GM23338 (cell line): ENCODE results near the gene PRKCH. TPM values are rescaled to one million over a fixed set of nuclear protein-coding genes. Genes with fewer than 3 reads are reported as not detected.

Experiments used
- ATAC-seq: fragments of 200-7000 bp; cut with Tn5 transposase; 3 replicates; pipeline ENCODE4 v1.9.1; 2020
- DNase-seq: peaks from one replicate; pipeline ENCODE4 v3.0.0-alpha.2; 2015; ENCODE audit warnings: low spot score
- H2AFZ ChIP-seq: fragments of 200-600 bp; sonication (generic); 2 replicates; pipeline ENCODE4 v1.8.0; 2016; ENCODE audit warnings: antibody characterized with exemption, mild to moderate bottlenecking, moderate library complexity
- H3F3A ChIP-seq: fragments of 200-600 bp; sonication (generic); replicated peaks from 2 replicates; pipeline ENCODE4 v1.8.0; 2017; ENCODE audit warnings: antibody characterized with exemption, mixed run types, low read depth
- H3K27ac ChIP-seq: fragments of 200-600 bp; sonication (generic); 2 replicates; pipeline ENCODE4 v1.6.1; 2016; ENCODE audit warnings: low read depth
- H3K27me3 ChIP-seq: fragments of 200-600 bp; sonication (generic); 2 replicates; pipeline ENCODE4 v1.8.0; 2016; ENCODE audit warnings: mild to moderate bottlenecking, mixed run types, moderate library complexity; ENCODE audit not compliant: insufficient read depth
- H3K36me3 ChIP-seq: fragments of 200-600 bp; sonication (generic); 2 replicates; pipeline ENCODE4 v1.8.0; 2016; ENCODE audit warnings: mild to moderate bottlenecking; ENCODE audit not compliant: insufficient read depth
- H3K4me1 ChIP-seq: fragments of 200-600 bp; sonication (generic); 2 replicates; pipeline ENCODE4 v1.8.0; 2016; ENCODE audit warnings: mild to moderate bottlenecking, moderate library complexity; ENCODE audit not compliant: insufficient read depth
- H3K4me2 ChIP-seq: fragments of 200-600 bp; sonication (generic); 2 replicates; pipeline ENCODE4 v1.7.1; 2017; ENCODE audit warnings: mixed run types
- H3K4me3 ChIP-seq: fragments of 200-600 bp; sonication (generic); 2 replicates; pipeline ENCODE4 v1.6.1; 2016; ENCODE audit warnings: mixed run types
- H3K79me2 ChIP-seq: fragments of 200-600 bp; sonication (generic); replicated peaks from 2 replicates; pipeline ENCODE4 v1.8.0; 2017; ENCODE audit warnings: mild to moderate bottlenecking; ENCODE audit not compliant: insufficient read depth
- H3K9me2 ChIP-seq: fragments of 200-600 bp; sonication (generic); 2 replicates; pipeline ENCODE4 v1.8.0; 2017; ENCODE audit not compliant: insufficient read depth
- H4K20me1 ChIP-seq: fragments of 200-600 bp; sonication (generic); replicated peaks from 2 replicates; pipeline ENCODE4 v1.8.0; 2017; ENCODE audit warnings: mild to moderate bottlenecking; ENCODE audit not compliant: insufficient read depth
- H3K27ac Mint-ChIP-seq: 2 replicates; pipeline ENCODE4 v1.8.0; 2020; ENCODE audit warnings: inconsistent platforms, mild to moderate bottlenecking, moderate library complexity, mixed read lengths
- H3K27me3 Mint-ChIP-seq: 3 replicates; pipeline ENCODE4 v1.8.0; 2022; ENCODE audit warnings: low read depth, mild to moderate bottlenecking, moderate library complexity, mixed read lengths, inconsistent platforms; ENCODE audit not compliant: insufficient read depth, poor library complexity
- H3K36me3 Mint-ChIP-seq: 3 replicates; pipeline ENCODE4 v1.8.0; 2021; ENCODE audit warnings: low read depth, mild to moderate bottlenecking, inconsistent platforms, moderate library complexity, mixed read lengths
- H3K4me1 Mint-ChIP-seq: 3 replicates; pipeline ENCODE4 v1.8.0; 2020; ENCODE audit warnings: mild to moderate bottlenecking, inconsistent platforms, mixed read lengths
- H3K4me3 Mint-ChIP-seq: 3 replicates; pipeline ENCODE4 v1.8.0; 2021; ENCODE audit warnings: moderate library complexity, mild to moderate bottlenecking, inconsistent platforms, mixed read lengths
- H3K9me3 Mint-ChIP-seq: 3 replicates; pipeline ENCODE4 v1.8.0; 2020; ENCODE audit warnings: moderate library complexity, mild to moderate bottlenecking, inconsistent platforms, mixed read lengths
- CREB1 ChIP-seq: fragments of 250-450 bp; sonication (Bioruptor Pico); IDR thresholded peaks from 2 replicates; pipeline ENCODE4 v1.5.0; 2020; ENCODE audit warnings: low read depth, mild to moderate bottlenecking, moderate library complexity
- ETS1 ChIP-seq: IDR thresholded peaks from 2 replicates; pipeline ENCODE4 v1.6.1; 2016; ENCODE audit warnings: antibody characterized with exemption
- EZH2 ChIP-seq: fragments of 200-600 bp; sonication (generic); IDR thresholded peaks from one replicate; pipeline ENCODE4 v1.8.0; 2017; ENCODE audit warnings: antibody characterized with exemption, mild to moderate bottlenecking, low read depth; ENCODE audit not compliant: unreplicated experiment
- EZH2phosphoT487 ChIP-seq: fragments of 200-600 bp; sonication (generic); IDR thresholded peaks from one replicate; pipeline ENCODE4 v1.8.1; 2018; ENCODE audit warnings: antibody characterized with exemption; ENCODE audit not compliant: unreplicated experiment
- JUNB ChIP-seq: IDR thresholded peaks from one replicate; pipeline ENCODE4 v1.6.1; 2016; ENCODE audit warnings: antibody characterized with exemption; ENCODE audit not compliant: unreplicated experiment
- NANOG ChIP-seq: IDR thresholded peaks from 2 replicates; pipeline ENCODE4 v1.6.1; 2016; ENCODE audit warnings: antibody characterized with exemption, borderline replicate concordance
- POLR2AphosphoS5 ChIP-seq: IDR thresholded peaks from 2 replicates; pipeline ENCODE4 v1.6.1; 2016; ENCODE audit warnings: antibody characterized with exemption, low read depth
- STAT1 ChIP-seq: IDR thresholded peaks from one replicate; pipeline ENCODE4 v1.6.1; 2016; ENCODE audit warnings: antibody characterized with exemption; ENCODE audit not compliant: unreplicated experiment
- ZNF114 ChIP-seq: fragments of 250-450 bp; sonication (Bioruptor Pico); IDR thresholded peaks from 2 replicates; pipeline ENCODE4 v1.5.0; 2020; ENCODE audit warnings: mild to moderate bottlenecking, moderate library complexity
- ZNF331 ChIP-seq: fragments of 250-450 bp; sonication (Bioruptor Pico); IDR thresholded peaks from 2 replicates; pipeline ENCODE4 v1.5.0; 2020; ENCODE audit warnings: low read depth, mild to moderate bottlenecking, moderate library complexity
- polyA plus RNA-seq: library from polyadenylated mRNA; unstranded; fragments of >200 nt; fragmentation: Nextera tagmentation; extraction: Ambion mirVana; gene quantifications from 2 replicates; pipeline ENCODE4 v1.2.1, GENCODE V29; 2016
- total RNA-seq: library from RNA; depleted of rRNA; stranded (reverse); fragments of >200 nt; shearing (Covaris generic); gene quantifications from 2 replicates; pipeline ENCODE4 v1.2.3, GENCODE V29; 2014
- TF ChIP-seq, protein P1 (sequence below), 2 experiments: fragments of 200-600 bp in 1 of 2; sonication (generic) in 1 of 2; conservative IDR thresholded peaks; 2 replicates each; pipeline versions ENCODE4 v1.5.1 to v1.6.1; 2016 to 2017; ENCODE audit warnings: antibody characterized with exemption in 2 of 2, low read depth in 2 of 2, mild to moderate bottlenecking in 2 of 2, moderate library complexity in 1 of 2
- TF ChIP-seq, protein P2 (sequence below): IDR thresholded peaks from one replicate; pipeline ENCODE4 v1.6.1; 2018; ENCODE audit warnings: antibody characterized with exemption; ENCODE audit not compliant: unreplicated experiment
- TF ChIP-seq, protein P3 (sequence below): fragments of 250-450 bp; sonication (Bioruptor Pico); IDR thresholded peaks from 2 replicates; pipeline ENCODE4 v1.5.0; 2020; ENCODE audit warnings: mild to moderate bottlenecking, moderate library complexity

Gene PRKCH
- total and polyA plus RNA-seq, 2 experiments from 2014 or later: 5.4 to 10.1 TPM

DNA sequence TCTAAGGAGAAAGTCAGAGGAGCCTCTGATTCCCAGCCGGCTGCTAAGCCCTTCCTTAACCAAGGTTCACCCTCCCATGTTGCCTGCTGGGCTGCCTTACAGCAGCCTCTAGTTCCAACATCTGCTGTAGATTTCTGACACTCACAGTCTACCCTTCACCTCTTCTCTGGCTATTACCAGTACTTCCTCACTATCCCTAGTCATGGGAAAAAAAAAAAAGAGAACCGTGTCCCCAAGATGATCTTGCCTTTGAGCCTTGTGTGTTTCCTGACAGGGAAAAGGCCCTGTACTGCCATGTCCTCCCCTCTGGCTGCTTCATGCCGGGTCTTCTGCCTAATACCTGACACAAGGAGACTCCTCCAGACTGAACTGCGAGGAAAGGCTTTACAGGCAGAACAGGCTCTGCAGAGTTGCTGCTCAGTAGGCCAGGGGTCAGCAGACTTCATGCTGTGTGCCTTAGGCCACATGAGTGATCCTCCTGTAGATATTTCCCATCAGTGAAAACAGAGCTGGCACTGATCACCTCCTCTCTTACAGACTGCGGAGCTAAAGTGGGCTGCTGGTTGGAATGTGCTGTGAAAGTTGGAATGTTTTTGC, 46.8 kb downstream of the PRKCH start:
- no peaks in the 10 kb centered on the region; the same call in 1 of the 2 replicates for H3K9me2 ChIP-seq
- H3K27me3 ChIP-seq: no peaks in the 10 kb centered on the region
- H4K20me1 ChIP-seq: no peaks in the 10 kb centered on the region
- Mint-ChIP-seq H3K36me3 (peaks cover 8% of the 10 kb centered on the region), H3K27ac (no peak overlapping the region), H3K9me3 (peaks cover 10% of the 10 kb centered on the region), H3K4me1 (peaks cover 5% of the 10 kb centered on the region; the same call in 1 of the 3 replicates), H3K4me3 (no peak overlapping the region), H3K27me3 (peaks cover under 1% of the 10 kb centered on the region)
- H3F3A ChIP-seq: no peaks in the 10 kb centered on the region
- H2AFZ ChIP-seq: no peak overlapping the region
- no peaks in the 10 kb centered on the region for H3K79me2 ChIP-seq
- H3K36me3 ChIP-seq: no peaks in the 10 kb centered on the region
- H3K4me3 ChIP-seq: no peak overlapping the region
- TF ChIP-seq, protein P1, sequence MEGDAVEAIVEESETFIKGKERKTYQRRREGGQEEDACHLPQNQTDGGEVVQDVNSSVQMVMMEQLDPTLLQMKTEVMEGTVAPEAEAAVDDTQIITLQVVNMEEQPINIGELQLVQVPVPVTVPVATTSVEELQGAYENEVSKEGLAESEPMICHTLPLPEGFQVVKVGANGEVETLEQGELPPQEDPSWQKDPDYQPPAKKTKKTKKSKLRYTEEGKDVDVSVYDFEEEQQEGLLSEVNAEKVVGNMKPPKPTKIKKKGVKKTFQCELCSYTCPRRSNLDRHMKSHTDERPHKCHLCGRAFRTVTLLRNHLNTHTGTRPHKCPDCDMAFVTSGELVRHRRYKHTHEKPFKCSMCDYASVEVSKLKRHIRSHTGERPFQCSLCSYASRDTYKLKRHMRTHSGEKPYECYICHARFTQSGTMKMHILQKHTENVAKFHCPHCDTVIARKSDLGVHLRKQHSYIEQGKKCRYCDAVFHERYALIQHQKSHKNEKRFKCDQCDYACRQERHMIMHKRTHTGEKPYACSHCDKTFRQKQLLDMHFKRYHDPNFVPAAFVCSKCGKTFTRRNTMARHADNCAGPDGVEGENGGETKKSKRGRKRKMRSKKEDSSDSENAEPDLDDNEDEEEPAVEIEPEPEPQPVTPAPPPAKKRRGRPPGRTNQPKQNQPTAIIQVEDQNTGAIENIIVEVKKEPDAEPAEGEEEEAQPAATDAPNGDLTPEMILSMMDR (conservative IDR thresholded peaks at IDR 0.05; ENCODE audit: low read depth in 2 of 2): no peak
- TF ChIP-seq EZH2phosphoT487: no peak
- TF ChIP-seq, protein P2, sequence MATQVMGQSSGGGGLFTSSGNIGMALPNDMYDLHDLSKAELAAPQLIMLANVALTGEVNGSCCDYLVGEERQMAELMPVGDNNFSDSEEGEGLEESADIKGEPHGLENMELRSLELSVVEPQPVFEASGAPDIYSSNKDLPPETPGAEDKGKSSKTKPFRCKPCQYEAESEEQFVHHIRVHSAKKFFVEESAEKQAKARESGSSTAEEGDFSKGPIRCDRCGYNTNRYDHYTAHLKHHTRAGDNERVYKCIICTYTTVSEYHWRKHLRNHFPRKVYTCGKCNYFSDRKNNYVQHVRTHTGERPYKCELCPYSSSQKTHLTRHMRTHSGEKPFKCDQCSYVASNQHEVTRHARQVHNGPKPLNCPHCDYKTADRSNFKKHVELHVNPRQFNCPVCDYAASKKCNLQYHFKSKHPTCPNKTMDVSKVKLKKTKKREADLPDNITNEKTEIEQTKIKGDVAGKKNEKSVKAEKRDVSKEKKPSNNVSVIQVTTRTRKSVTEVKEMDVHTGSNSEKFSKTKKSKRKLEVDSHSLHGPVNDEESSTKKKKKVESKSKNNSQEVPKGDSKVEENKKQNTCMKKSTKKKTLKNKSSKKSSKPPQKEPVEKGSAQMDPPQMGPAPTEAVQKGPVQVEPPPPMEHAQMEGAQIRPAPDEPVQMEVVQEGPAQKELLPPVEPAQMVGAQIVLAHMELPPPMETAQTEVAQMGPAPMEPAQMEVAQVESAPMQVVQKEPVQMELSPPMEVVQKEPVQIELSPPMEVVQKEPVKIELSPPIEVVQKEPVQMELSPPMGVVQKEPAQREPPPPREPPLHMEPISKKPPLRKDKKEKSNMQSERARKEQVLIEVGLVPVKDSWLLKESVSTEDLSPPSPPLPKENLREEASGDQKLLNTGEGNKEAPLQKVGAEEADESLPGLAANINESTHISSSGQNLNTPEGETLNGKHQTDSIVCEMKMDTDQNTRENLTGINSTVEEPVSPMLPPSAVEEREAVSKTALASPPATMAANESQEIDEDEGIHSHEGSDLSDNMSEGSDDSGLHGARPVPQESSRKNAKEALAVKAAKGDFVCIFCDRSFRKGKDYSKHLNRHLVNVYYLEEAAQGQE: no peak
- no peak for TF ChIP-seq CREB1 (CRISPR knock-in tag)
- TF ChIP-seq EZH2: no peak
- TF ChIP-seq POLR2AphosphoS5: no peak
- TF ChIP-seq ZNF114 (CRISPR knock-in tag): no peak
- TF ChIP-seq STAT1: no peak
- TF ChIP-seq ZNF331 (CRISPR knock-in tag): no peak
- TF ChIP-seq ETS1: no peak
- TF ChIP-seq JUNB: no peak
- no peak for TF ChIP-seq NANOG
- TF ChIP-seq, protein P3, sequence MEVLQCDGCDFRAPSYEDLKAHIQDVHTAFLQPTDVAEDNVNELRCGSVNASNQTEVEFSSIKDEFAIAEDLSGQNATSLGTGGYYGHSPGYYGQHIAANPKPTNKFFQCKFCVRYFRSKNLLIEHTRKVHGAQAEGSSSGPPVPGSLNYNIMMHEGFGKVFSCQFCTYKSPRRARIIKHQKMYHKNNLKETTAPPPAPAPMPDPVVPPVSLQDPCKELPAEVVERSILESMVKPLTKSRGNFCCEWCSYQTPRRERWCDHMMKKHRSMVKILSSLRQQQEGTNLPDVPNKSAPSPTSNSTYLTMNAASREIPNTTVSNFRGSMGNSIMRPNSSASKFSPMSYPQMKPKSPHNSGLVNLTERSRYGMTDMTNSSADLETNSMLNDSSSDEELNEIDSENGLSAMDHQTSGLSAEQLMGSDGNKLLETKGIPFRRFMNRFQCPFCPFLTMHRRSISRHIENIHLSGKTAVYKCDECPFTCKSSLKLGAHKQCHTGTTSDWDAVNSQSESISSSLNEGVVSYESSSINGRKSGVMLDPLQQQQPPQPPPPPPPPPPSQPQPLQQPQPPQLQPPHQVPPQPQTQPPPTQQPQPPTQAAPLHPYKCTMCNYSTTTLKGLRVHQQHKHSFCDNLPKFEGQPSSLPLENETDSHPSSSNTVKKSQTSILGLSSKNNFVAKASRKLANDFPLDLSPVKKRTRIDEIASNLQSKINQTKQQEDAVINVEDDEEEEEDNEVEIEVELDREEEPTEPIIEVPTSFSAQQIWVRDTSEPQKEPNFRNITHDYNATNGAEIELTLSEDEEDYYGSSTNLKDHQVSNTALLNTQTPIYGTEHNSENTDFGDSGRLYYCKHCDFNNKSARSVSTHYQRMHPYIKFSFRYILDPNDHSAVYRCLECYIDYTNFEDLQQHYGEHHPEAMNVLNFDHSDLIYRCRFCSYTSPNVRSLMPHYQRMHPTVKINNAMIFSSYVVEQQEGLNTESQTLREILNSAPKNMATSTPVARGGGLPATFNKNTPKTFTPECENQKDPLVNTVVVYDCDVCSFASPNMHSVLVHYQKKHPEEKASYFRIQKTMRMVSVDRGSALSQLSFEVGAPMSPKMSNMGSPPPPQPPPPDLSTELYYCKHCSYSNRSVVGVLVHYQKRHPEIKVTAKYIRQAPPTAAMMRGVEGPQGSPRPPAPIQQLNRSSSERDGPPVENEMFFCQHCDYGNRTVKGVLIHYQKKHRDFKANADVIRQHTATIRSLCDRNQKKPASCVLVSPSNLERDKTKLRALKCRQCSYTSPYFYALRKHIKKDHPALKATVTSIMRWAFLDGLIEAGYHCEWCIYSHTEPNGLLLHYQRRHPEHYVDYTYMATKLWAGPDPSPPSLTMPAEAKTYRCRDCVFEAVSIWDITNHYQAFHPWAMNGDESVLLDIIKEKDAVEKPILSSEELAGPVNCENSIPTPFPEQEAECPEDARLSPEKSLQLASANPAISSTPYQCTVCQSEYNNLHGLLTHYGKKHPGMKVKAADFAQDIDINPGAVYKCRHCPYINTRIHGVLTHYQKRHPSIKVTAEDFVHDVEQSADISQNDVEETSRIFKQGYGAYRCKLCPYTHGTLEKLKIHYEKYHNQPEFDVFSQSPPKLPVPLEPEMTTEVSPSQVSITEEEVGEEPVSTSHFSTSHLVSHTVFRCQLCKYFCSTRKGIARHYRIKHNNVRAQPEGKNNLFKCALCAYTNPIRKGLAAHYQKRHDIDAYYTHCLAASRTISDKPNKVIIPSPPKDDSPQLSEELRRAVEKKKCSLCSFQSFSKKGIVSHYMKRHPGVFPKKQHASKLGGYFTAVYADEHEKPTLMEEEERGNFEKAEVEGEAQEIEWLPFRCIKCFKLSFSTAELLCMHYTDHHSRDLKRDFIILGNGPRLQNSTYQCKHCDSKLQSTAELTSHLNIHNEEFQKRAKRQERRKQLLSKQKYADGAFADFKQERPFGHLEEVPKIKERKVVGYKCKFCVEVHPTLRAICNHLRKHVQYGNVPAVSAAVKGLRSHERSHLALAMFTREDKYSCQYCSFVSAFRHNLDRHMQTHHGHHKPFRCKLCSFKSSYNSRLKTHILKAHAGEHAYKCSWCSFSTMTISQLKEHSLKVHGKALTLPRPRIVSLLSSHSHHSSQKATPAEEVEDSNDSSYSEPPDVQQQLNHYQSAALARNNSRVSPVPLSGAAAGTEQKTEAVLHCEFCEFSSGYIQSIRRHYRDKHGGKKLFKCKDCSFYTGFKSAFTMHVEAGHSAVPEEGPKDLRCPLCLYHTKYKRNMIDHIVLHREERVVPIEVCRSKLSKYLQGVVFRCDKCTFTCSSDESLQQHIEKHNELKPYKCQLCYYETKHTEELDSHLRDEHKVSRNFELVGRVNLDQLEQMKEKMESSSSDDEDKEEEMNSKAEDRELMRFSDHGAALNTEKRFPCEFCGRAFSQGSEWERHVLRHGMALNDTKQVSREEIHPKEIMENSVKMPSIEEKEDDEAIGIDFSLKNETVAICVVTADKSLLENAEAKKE (CRISPR knock-in tag): no peak
- no peak for DNase-seq
- no peaks in the 10 kb centered on the region for H3K4me1 ChIP-seq
- ATAC-seq: peak; percentile 60; the same call in 2 of the 3 replicates
- H3K4me2 ChIP-seq: no peak overlapping the region
- H3K27ac ChIP-seq: no peak overlapping the region
